Stimulated activated naive B cell treated with anti-CD40 and anti-IgM and Interleukin-4, amounts not matched to agents 10 μg/mL and 1 μg/mL and 100 μg/mL, for 72 hours (primary cell): ENCODE results near the gene RNF5.
"Not testable (repeated sequence)": the region's sequence is repeated elsewhere in the genome, so short reads cannot be mapped to it uniquely, and the experiment has no call there.

Experiments
- ATAC-seq, 2 donors: fragments of 150-1000 bp; cut with Tn5 transposase; replicated peaks; 2 replicates each; pipeline ENCODE4 v1.10.0; 2021; ENCODE audit warnings: moderate library complexity in 1 of 2
- DNase-seq: peaks from one replicate; pipeline ENCODE4 v3.0.0; 2021
- H3K27ac Mint-ChIP-seq: one replicate; pipeline ENCODE4 v1.8.0; 2022; ENCODE audit warnings: mild to moderate bottlenecking, mixed read lengths
- H3K27me3 Mint-ChIP-seq, 2 donors: one replicate each; pipeline ENCODE4 v1.8.0; 2022; ENCODE audit warnings: mixed read lengths in 2 of 2
- H3K36me3 Mint-ChIP-seq, 2 donors: one replicate each; pipeline ENCODE4 v1.8.0; 2022; ENCODE audit warnings: mixed read lengths in 2 of 2, mild to moderate bottlenecking in 1 of 2
- H3K4me1 Mint-ChIP-seq, 2 donors: one replicate each; pipeline ENCODE4 v1.8.0; 2022; ENCODE audit warnings: mixed read lengths in 2 of 2, mild to moderate bottlenecking in 1 of 2
- H3K4me3 Mint-ChIP-seq, 2 donors: one replicate each; pipeline ENCODE4 v1.8.0; 2022; ENCODE audit warnings: mild to moderate bottlenecking in 2 of 2, mixed read lengths in 2 of 2, moderate library complexity in 1 of 2
- H3K9me3 Mint-ChIP-seq, 2 donors: one replicate each; pipeline ENCODE4 v1.8.0; 2022; ENCODE audit warnings: mixed read lengths in 2 of 2, mild to moderate bottlenecking in 1 of 2

The RNF5 gene

DNA sequence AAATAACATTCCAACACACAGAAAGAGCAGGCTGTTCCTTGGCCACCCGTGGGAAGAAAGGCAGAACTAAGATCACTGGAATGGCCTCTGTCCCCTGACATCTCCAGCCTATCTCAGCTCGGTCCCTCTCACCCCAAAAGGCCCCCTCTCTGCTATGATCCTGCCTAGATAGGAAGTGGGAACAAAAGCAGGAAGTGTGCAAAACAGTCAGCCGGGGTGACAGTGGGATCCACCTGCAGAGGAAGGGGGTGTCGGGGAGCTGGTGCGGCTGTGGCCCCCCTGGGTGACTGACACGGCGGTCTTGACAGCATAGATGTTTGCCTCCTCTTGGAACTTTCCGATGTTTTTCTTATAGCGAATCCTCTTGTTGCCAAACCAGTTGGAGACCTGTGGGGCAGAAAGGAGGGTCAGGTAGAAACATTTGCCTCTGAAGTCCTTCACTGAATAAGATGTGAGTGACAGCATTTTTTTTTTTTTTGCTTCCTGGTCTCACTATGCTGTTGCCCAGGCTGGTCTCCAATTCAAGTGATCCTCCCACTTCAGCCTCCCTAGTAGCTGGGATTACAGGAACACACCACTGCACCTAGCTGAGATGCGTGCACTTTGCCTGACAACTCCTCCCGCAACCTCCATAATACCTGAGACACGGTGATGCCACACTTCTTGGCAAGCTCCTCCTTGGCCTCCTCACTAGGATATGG lies 9.0 kb downstream of the RNF5 start:
- Mint-ChIP-seq H3K4me1 (peaks cover 46 to 76% of the 10 kb centered on the region in 2 donors), H3K4me3 (peak overlapping the region; percentile 35 to 90), H3K9me3 (no peaks in the 10 kb centered on the region), H3K27ac (peak overlapping the region; percentile 82), H3K36me3 (peaks cover 52 to 67% of the 10 kb centered on the region in 2 donors), H3K27me3 (no peaks in the 10 kb centered on the region)
- ATAC-seq (no peak), DNase-seq (no peak)

DNA sequence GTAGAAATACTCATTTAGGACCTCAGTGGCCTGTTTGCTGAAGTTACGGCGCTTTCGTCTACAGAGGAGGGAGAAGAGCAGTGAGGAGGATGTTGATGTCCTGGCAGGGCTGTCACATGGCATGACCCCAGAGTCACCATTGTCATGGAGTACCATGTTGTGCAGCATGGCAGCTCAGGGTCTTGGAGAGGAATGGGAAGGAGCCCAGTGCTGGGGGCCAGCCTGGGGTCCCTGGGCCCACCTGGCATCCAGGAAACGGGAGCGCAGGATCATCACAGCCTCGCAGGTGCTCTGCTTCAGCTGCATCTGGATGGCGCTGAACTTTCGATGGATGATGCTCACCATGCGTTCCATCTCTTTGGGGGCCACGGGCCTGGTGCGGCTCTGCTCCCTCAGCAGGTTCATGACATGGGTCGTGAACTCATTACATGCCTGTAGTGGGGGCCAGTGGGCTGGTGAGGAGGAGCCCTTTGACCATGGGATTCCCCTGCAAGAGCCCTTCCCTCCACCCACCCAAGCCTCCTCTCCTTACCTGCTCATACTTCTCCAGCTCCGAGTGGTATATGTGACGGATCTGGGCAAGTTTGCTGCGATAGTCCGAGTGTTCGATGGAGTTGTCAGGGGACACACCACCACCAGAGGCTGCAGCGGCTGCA lies 9.6 kb downstream of the RNF5 start:
- H3K9me3 Mint-ChIP-seq, DNase-seq, ATAC-seq, H3K27me3 Mint-ChIP-seq: not testable (repeated sequence)
- Mint-ChIP-seq H3K36me3 (peaks cover 49 to 67% of the 10 kb centered on the region in 2 donors), H3K4me3 (peak overlapping the region; percentile 35 to 90), H3K27ac (peak overlapping the region; percentile 89), H3K4me1 (peaks cover 46 to 76% of the 10 kb centered on the region in 2 donors)

DNA sequence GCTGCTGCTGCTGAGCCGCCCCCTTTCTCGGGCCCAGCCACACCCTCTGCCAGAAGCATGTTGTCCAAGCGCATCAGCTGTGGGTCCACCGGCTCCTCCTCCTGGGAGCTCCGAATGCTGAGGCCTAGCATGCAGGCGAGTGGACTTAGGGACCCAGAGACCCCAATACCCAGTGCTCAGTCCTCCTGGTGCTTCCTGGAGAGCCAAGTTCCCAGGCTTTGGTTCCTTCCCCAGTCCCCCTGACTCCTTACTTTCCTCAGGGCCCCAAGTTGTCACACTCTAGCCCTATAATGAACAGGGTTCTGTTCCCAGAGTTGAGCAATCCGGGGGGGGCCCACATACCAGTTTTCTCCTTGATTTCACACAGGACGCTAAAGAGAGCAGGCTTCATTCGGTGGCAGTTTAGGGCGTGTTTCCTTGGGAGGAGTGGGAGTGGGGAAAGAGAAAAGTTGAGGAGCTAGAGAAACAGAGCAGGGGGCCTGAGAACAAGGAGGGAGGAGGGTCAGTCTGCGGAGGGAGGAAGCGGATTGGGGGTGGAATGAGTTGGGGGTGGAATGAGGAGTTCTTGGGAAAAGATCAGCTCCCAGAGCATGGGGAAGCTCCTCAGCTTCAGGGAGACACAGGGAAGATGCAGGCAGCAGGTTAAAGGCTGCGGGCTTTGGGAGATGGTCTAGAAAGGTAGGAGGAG lies 10.3 kb downstream of the RNF5 start:
- Mint-ChIP-seq H3K4me3 (peak overlapping the region; percentile 90 to 95), H3K27ac (peak overlapping the region; percentile 89), H3K4me1 (peaks cover 49 to 78% of the 10 kb centered on the region in 2 donors), H3K36me3 (peaks cover 45 to 67% of the 10 kb centered on the region in 2 donors), H3K27me3 (no peaks in the 10 kb centered on the region), H3K9me3 (no peaks in the 10 kb centered on the region)
- ATAC-seq: no peak
- DNase-seq: no peak

- ATAC-seq: no peak
- H3K4me1 Mint-ChIP-seq: peaks cover 51 to 75% of the 10 kb centered on the region in 2 donors
These were observed 11.0 kb downstream of the RNF5 start for GRCh38 chr6:32189069-32189741.

GRCh38 chr6:32189742-32190053 lies 11.5 kb downstream of the RNF5 start:
- Mint-ChIP-seq H3K9me3 (no peaks in the 10 kb centered on the region), H3K27me3 (no peaks in the 10 kb centered on the region), H3K4me3 (peak overlapping the region; percentile 90 to 95), H3K36me3 (peaks cover 42 to 60% of the 10 kb centered on the region in 2 donors), H3K4me1 (peaks cover 52 to 78% of the 10 kb centered on the region in 2 donors), H3K27ac (peak overlapping the region; percentile 89)
- no peak for DNase-seq
- peak in 1 of 2 donors; percentile 6 for ATAC-seq

More at GRCh38 chr6:32189069-32189741, 11.0 kb downstream of the RNF5 start:
- DNase-seq: no peak
- Mint-ChIP-seq H3K4me3 (peak overlapping the region; percentile 90 to 95), H3K9me3 (no peaks in the 10 kb centered on the region), H3K27me3 (no peaks in the 10 kb centered on the region), H3K27ac (peak overlapping the region; percentile 89), H3K36me3 (peaks cover 43 to 60% of the 10 kb centered on the region in 2 donors)

DNA sequence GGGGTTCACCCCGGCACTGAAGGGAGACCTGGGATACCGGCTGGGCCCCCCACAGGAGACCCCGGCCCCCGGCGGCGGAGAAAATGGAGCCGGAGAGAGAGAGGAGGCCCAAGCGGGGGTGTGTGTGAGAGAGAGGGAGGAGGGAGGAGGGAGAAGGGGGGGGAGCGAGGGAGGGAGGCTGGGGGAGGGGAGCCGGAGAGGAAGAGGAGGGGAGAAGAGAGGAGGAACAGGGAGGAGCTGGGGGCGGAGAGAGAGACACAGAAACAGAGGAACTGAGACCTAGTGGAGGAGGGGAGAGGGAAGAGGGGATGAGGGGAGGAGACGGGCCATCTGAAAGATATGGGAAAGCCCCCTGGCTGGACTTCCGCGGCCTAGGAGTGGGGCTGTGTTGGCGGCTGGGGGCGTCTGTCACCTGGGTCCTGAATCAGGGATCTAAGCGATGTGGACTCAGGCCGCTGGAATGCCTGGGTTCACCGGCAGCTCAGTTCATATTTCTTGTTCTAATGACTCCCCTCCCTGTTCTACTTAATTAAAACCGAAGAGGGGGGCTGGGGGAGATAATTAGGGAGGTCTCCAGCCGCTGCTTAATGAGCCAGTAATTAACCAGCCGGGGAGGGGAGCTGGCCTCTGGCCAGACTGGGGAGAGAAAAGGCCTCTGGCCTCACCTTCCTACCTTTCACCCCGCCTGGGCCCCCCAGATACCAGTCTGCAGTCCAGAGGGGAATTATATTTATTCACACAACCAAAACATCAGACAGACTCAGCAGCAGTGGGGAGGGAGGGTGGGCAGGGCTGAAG lies 12.0 kb downstream of the RNF5 start, which contains the start of gene PBX2:
PBX2 (minus strand) TSS at position 149 of the 798 bp plus-strand sequence. CDS start 287 bp downstream, outside the sequence.
- Mint-ChIP-seq H3K36me3 (peaks cover 42 to 60% of the 10 kb centered on the region in 2 donors), H3K4me1 (peaks cover 58 to 84% of the 10 kb centered on the region in 2 donors), H3K27me3 (no peaks in the 10 kb centered on the region), H3K27ac (peak within 1 kb of the TSS; percentile 97), H3K9me3 (no peaks in the 10 kb centered on the region), H3K4me3 (peak within 1 kb of the TSS; percentile 95 to 98)
- DNase-seq (peak; percentile 82), ATAC-seq (peak; percentile 72 to 78)

DNA sequence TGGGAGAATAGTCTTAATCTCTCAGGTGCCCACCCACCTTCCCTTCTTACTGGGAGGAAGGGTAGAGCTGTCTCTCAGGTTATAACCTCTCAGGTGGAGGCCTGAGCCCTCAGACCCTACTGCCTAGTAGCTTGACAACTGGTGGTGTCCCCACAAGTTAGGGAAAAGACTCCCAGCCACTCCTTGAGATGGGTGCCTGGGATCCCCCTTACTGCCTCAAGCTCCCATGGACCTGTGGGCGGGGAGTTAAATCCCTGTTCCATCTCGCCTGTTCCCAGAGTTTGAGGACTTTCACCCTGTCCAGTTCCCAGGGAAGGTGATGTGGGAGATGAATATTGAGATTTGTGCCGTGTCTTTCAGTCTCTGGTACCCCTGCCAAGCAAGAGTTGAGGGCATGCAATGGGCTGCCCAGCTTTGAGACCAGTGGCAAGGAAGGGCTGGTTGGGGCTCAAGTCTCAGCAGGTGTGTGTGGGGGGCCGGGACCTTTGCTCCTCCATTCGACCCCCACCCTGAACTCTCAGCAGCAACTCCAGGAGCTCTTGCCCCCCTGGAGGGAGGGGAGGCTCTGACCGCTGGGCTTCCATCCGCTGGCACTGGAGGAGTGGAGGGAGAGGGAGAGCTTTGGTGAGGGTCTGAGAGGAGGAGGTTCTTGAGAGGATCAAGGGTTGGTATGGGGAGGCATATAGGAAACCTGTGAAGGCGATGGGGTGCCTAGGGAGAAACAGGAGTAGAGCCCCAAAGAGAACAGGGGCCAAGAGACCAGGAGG lies 12.9 kb downstream of the RNF5 start:
- H3K4me1 Mint-ChIP-seq: peaks cover 54 to 78% of the 10 kb centered on the region in 2 donors

GRCh38 chr6:32191696-32192607 lies 13.7 kb downstream of the RNF5 start:
- H3K27me3 Mint-ChIP-seq: no peaks in the 10 kb centered on the region
- DNase-seq (no peak), ATAC-seq (no peak)
- H3K27ac Mint-ChIP-seq: peak overlapping the region; percentile 97
- H3K4me1 Mint-ChIP-seq: peaks cover 49 to 75% of the 10 kb centered on the region in 2 donors
- H3K4me3 Mint-ChIP-seq: peak overlapping the region; percentile 95 to 98
- H3K9me3 Mint-ChIP-seq: no peaks in the 10 kb centered on the region
- H3K36me3 Mint-ChIP-seq: peaks cover 28 to 44% of the 10 kb centered on the region in 2 donors

More for the DNA sequence above, 12.9 kb downstream of the RNF5 start:
- H3K36me3 Mint-ChIP-seq: peaks cover 35 to 52% of the 10 kb centered on the region in 2 donors
- DNase-seq: no peak
- peak overlapping the region; percentile 95 to 98 for H3K4me3 Mint-ChIP-seq
- H3K27me3 Mint-ChIP-seq: no peaks in the 10 kb centered on the region
- no peak for ATAC-seq
- H3K27ac Mint-ChIP-seq: peak overlapping the region; percentile 97
- no peaks in the 10 kb centered on the region for H3K9me3 Mint-ChIP-seq

DNA sequence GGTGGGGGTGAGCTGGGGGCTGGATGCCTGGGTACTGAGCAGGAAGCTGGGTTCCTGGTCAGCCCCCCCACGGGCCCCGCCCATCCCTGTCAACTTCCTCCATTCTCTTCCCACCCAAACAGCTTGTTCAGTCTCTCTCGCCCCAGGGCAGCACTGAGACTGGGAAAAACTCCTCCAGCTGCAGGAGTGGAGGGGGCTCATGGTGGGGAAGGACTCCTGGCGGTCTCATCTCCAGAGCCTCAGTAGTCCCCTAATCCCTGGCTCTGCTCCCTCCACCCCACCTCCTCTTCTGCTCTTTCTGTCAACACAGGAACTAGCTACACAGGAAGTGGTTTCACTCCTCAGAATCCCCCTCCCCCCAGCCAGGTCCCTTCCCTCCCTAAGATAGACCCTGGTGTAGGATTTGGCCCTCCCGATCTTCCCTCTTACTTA lies 14.4 kb downstream of the RNF5 start, which contains the start of gene GPSM3:
GPSM3 (minus strand) TSS at position 36 of the 432 bp plus-strand sequence. CDS start 130 bp downstream, outside the sequence.
- Mint-ChIP-seq H3K9me3 (no peaks in the 10 kb centered on the region), H3K27me3 (no peaks in the 10 kb centered on the region), H3K36me3 (peaks cover 22 to 37% of the 10 kb centered on the region in 2 donors), H3K27ac (peak within 1 kb of the TSS; percentile 97), H3K4me1 (peaks cover 46 to 73% of the 10 kb centered on the region in 2 donors), H3K4me3 (peak within 1 kb of the TSS; percentile 95 to 98)
- ATAC-seq (no peak), DNase-seq (peak; percentile 41)

DNA sequence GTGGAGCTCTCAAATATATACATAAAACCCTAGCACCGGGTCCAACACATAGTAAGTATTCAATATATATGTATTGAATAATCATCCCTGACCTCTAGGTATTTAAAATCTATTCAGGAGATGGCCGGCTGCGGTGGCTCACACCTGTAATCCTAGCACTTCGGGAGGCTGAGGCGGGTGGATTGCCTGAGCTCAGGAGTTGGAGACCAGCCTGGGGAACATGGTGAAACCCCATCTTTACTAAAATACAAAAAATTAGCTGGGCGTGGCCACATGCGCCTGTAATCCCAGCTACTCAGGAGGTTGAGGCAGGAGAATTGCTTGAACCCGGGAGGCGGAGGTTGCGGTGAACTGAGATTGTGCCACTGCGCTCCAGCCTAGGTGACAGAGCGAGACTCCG lies 14.9 kb downstream of the RNF5 start:
- not testable (repeated sequence) for DNase-seq, ATAC-seq, H3K9me3 Mint-ChIP-seq, H3K27me3 Mint-ChIP-seq
- H3K27ac Mint-ChIP-seq: peak overlapping the region; percentile 97
- peaks cover 20 to 35% of the 10 kb centered on the region in 2 donors for H3K36me3 Mint-ChIP-seq
- H3K4me3 Mint-ChIP-seq: peak overlapping the region; percentile 95 to 98
- H3K4me1 Mint-ChIP-seq: peaks cover 45 to 70% of the 10 kb centered on the region in 2 donors

DNA sequence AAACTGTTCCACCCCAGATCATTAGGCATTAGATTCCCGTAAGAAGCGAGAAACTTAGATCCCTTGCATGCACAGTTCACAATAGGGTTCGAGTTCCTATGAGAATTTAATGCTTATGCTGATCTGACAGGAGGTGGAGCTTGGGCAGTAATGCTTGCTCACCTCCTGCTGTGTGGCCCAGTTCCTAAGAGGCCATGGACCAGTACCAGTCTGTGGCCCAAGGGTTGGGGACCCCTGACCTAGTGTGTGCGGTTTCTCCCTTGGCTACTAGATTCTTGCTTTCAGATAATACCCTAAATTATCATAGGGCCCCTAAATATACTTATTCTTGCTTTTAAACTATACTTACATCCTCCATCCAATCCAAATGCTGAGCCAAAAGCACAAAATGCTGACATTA lies 16.2 kb downstream of the RNF5 start:
- Mint-ChIP-seq H3K9me3 (no peaks in the 10 kb centered on the region), H3K27ac (peak overlapping the region; percentile 99), H3K27me3 (no peaks in the 10 kb centered on the region), H3K4me1 (peaks cover 38 to 58% of the 10 kb centered on the region in 2 donors), H3K36me3 (peaks cover 14 to 24% of the 10 kb centered on the region in 2 donors), H3K4me3 (peak overlapping the region in 1 of 2 donors; percentile 94)
- DNase-seq (no peak), ATAC-seq (no peak)
